ENCODE data around the gene AMBRA1.
"Not testable (repeated sequence)": the region's sequence is repeated elsewhere in the genome, so short reads cannot be mapped to it uniquely, and the experiment has no call there.

AMBRA1 gene

DNA sequence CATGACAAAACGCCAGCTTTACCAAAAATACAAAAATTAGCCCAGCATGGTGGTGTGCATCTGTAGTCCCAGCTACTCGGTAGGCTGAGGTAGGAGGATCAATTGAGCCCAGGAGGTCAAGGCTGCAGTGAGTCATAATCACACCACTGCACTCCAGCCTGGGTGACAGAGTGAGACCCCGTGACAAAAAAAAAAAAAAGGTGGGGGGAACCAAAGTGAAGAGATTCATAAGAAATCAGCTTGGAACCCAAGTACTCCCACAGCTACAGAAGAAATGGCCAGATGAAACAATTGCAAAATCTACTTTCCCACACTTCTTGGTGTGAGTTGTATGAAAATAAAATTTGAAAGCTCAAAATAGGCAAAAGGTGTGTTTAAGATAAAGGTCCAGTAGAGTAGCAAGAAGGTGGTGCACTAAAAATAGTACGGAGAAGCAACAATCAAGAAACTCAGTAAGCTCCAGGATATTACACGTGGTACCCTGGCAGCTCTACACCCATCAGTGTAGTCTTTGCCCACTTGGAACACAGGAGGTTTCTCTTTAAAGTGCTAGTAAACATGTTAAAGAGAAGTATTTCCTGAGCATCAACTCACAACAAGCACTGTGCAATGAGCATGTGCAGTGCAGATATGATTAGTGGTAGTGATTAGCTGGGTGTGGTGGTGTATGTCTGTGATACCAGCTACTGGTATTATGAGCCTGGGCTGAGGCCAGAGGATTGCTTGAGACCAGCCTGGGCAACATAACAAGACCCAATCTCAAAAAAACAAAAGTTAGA is 17.9 kb upstream of the AMBRA1 start:
- DNase-seq: no peak

DNA sequence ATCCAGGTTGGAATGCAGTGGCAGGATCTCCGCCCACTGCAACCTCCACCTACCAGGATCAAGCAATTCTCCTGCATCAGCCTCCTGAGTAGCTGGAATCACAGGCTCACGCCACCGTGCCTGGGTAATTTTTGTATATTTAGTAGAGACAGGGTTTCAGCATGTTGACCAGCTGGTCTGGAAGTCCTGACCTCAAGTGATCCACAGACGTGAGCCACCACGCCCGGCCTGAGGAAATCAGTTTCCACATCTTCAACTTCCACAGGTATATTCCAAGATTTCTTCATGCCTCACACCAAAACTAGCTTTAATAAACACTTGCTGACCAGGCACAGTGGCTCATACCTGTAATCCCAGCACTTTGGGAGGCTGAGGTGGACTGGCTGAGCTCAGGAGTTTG is 15.6 kb upstream of the AMBRA1 start:
- DNase-seq: no peak

DNA sequence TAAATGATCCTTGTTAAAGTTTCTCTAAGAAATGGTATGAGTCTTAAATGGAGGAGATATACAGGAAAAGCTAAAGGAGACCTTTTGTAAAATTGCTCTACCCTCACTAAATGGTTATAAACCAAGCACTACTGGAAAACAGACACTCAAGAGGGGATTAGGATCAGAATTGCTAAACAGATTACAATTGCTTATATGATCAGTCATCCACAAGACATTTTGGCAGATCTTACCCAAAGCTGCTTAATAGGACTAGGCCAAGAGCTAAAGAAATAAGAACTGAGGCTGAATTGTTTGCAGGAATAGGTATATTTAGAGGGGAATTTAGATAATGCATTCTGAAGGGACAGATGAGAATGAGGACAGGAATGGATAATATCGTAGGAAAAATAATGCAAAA is 13.7 kb upstream of the AMBRA1 start:
- DNase-seq: no peak

DNA sequence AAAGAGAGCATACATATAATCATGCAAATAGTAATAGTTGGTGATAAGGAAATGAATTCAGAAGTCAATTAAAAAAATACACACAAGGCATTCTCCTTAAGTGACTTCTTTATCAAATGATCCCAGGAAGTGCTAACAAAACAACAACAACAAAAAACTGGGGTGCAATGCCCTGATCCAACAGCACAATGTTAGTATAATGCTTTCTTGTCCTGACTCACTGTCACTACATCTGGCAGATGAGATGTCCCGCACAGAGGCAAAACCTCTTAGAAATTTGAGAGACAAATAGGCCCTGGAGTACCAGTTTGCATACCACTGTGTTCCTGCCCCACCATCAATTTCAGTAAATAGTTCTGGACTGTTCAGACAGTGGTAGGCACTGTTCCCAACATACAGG is 11.0 kb upstream of the AMBRA1 start:
- no peak for DNase-seq

DNA sequence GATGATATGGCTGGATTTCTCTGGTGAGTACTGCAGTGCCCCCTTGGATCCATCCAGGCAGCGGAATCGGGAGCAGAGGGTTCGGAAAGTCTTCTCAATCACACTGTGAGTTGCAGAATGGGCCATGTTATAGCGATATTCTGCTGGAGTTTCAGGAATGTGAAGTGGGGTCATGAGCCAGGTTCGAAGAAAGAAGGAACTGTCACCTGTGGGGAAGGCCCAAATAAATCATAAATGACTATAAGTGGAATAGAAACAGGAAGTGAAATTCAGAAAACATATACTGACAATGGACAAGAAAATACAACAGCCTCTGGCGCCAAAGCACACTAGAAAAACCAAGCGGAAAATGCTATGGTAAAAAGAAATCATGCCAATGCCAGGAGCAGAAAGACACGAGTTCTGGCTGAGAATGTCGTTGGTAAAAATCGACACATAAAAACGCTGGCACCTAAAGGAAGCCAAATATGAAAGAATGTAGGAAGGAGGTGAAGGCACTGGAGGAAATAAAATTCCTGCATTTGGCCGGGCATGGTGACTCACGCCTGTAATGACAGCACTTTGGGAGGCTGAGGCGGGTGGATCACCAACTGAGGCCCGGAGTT is 10.0 kb upstream of the AMBRA1 start:
- DNase-seq: no peak

DNA sequence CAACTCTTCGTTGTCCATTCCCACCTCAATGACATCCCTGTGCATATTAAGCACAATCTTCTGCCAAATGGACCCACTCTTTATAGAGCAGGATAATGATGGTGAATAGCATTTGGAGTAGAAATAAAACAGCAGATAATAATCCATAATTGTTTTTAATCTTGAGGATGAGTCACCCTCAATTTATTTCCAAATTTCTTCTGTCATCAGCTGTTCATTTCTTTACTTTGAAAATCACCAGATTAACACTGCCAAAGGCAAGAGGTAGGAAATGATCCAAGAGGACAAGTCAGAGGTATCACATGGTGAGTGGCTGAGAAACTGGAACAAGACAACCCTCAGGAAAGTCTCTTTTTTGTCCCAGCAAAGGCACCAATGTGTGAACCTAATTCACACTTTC is 7.3 kb upstream of the AMBRA1 start:
- DNase-seq: no peak

DNA sequence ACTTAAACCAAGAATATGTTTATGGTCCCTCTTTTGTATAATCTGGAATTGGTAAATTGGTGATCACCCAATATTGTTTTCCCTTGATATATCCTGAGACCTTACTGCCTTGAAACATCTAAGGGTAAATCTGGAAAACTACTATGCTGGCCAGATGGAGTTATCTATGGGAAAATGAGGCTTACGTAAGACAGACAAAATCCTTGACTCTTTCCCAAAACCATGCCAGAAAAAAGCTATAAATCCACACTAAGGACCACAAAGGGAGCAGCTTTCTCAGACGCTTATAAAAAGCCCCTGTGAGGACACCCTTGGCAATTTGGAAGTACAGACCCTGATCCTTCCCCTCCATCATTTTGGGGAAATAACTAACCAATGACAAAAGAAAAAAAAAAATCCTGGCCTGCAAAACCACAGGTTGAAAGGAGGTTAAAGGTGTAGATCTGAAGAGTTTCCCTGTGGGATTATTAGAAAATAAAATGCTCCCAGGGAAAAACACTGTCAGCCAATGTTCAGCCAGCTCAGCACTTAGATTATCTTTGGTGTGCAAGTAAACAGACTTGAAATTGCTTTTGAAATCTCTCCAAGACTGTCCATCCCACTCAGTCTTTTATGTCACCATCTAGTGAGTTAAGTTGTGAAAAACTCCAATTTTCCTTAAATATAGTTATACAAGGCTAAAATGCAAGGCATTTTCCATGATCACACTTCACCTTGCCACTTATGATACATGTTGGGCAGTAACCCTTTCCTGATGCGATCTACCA is 6.6 kb upstream of the AMBRA1 start:
- DNase-seq: no peak

DNA sequence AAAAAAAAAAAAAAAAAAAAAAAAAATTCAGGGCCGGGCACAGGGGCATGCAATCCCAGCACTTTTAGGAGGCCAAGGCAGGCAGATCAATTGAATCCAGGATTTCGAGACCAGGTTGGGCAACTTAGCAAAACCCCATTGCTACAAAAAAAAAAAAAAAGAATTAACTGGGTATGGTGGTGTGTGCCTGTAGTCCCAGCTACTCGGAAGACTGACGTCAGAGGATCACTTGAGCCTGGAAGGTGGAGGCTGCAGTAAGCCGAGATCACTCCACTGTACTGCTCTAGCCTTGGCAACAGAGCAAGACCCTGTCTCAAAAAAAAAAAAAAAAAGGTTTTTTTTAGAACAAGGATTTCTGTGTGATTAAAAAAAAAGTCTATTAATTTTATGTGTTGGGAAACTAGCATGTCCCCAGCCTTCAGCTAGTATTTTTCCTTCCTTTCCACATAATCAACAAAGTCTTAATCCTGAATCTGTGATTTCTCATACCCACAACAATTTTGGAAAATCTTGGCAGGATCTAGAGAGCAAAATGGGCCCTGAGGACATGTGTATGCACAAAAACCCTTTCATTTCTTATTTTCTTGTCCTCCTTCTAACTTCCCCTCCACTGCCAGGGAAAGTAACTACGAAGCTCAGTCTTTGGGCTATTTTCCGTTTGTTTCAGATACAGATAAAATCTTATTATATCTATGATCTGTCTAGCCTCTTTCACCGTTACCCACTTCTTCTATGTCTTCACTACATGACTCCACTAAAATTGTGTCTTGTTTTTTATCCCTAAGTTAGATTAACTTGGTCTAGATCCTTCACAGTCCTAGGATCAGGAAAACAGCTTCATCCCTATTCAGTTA is 5.7 kb upstream of the AMBRA1 start:
- DNase-seq: no peak

DNA sequence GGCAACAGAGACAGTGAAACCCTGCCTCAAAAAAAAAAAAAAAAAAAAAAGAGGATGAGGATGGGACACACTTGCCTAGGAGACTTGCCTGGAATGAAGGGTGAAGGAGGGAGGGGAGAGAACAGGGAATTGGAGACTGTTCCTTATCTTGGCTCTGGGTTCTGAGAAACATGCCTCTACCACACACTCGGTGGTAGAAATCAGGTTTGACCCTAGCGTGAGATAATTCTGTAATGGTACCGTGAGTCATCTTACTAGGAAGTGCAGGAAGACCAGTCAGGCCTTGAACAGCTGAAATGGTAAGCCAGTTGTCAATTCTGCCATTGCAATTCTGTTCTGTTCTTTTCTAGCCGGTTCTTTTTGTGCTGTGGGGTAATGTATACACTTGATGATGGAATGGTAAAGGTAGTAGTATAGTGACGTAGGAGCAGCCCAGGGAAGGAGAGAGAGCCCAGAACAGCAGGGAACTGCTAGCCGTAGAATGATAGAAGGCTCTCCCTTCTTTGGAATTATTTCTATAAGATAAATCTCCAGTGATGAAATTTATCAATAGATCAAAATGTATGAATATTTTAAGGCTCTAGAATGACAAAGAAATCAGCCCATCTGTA is 3.9 kb upstream of the AMBRA1 start:
- DNase-seq: no peak

DNA sequence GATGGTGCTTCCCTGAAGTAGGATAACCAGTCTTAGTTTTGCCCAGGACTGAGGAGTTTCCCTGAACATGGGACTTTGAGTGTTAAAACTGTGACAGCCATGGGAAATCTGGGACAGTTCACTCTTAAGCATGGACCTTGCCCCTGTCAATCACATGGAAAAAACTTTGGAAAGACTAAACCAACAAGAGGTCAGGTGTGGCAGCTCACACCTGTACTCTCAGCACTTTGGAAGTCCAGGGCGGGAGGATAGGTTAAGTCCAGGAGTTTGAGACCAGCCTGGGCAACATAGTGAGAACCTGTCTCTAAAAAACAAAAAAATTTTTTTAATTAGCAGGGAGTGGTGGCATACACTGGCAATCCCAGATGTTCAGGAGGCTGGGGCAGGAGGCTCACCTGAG is 3.3 kb upstream of the AMBRA1 start:
- DNase-seq: no peak

DNA sequence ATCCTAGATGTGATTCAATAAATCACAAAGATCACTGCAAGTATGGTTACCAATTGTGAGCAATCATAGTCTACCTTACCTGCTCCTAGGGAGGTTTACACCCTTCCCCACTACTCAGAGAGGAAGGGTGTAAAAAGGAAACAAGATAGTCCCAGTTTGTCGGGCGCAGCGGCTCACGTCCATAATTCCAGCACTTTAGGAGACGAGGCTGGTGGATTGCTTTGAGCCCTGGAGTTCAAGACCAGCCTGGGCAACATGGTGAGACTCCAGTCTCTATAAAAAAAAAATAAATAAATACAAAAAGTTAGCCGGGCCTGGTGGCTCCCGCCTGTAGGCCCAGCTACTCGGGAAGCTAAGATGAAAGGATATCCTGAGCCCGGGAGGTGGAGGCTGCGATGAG is 962 bp upstream of the AMBRA1 start:
- no peak for DNase-seq

DNA sequence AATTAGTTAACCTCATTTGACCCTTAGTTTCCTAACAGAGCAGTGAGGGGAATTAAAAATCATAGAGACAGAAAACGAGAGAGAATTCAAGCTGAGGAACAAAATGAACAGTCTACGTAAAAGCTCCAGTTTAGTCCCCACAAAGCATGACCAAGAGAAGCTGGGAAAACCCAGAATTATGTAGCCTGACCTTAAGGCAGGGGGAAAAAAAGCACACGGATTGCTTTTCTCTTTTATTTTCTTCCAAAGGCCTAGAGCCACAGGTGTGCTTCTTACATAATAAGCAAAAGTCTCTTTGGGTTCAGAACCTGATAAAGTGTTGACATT is 514 bp upstream of the AMBRA1 start:
- DNase-seq: no peak

DNA sequence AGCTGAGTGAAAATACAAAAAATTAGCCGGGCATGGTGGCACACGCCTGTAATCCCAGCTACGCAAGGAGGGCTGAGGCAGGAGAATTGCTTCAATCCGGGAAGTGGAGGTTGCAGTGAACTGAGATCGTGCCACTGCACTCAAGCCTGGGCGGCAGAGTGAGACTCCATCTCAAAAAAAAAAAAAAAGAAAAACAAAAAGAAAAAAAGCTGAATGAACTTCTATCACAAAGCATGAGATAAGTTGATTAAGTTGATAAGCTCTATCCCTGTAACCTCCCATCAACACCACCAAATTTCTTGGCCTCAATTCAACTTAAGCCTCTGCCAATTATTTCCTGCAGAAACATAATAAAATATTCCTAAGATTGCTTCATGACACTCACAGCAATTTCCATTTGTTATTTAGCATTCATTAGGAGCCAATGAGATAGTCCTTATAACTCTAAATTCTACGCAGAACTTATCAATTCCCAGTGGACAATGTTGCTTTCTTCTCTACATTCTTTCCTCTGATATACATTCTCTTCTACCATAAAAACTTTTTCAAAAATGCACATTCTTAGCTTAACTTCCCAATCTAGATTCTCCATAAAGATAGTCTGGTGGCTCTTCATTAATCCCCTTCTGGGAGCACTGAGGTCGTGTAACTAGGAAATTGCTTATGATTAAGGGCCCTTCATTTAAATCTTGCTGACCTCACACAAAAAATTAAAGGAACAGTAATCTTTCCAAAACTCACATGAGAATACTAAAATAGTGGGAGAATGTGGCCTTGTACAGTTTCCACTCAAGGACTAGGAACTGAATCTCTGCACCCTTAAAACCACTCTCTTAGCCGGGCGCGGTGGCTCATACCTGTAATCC is 2.9 kb downstream of the AMBRA1 start:
- no peak for DNase-seq

DNA sequence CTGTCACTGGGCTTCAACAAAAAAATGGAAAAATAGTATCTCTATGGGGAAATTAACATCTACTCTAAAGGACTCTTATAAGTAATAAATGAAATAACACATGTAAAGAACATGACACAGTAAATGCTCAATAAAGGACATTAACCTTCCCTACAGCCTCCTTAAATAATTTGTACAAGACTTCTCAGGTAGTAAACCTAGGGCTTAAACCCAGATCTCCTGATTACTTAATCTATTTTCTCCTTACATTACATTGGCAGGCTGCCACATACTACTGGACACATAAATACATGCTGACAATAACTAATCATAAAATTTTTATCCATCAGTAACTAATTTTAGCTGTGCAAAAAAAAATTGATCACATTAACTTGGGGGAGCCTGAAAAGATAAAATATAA is 4.9 kb downstream of the AMBRA1 start:
- DNase-seq: no peak

DNA sequence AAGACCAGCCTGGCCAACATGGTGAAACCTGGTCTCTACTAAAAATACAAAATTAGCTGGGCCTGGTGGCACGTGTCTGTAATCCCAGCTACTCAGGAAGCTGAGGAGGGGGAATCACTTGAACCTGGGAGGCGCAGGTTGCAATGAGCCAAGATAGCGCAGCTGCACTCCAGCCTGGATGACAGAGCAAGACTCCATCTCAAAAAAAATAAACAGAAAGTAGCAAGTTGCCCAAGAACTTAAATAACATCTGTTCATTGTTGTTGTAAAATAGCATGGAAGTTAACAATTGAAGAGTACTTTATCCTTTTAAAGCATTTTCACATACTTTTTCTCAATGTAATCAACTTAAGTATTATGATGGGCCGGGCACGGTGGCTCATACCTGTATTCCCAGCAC is 5.7 kb downstream of the AMBRA1 start:
- DNase-seq: no peak

DNA sequence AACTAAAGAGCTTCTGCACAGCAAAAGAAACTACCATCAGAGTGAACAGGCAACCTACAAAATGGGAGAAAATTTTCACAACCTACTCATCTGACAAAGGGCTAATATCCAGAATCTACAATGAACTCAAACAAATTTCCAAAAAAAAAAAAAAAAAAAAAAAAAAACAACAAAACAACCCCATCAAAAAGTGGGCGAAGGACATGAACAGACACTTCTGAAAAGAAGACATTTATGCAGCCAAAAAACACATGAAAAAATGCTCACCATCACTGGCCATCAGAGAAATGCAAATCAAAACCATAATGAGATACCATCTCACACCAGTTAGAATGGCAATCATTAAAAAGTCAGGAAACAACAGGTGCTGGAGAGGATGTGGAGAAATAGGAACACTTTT is 10.3 kb downstream of the AMBRA1 start:
- not testable (repeated sequence) for DNase-seq

DNA sequence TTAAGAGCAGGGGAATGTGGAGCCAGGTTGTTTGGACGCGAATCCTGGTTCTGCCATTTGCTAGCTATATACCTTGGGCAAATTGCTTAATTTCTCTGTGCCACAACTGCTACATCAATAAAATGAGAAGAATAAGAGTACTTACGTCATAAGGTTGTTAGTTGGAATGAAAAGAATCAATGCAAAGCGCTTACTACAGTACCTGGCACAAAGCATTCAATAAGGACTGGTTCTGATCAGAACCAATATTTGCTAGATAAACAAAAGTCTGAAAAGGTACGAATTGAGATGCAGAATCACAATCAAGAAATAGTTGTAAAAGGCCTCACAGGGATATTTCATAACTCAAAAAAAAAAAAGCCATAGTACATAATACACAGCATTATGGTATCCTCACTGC is 11.2 kb downstream of the AMBRA1 start:
- DNase-seq: no peak

DNA sequence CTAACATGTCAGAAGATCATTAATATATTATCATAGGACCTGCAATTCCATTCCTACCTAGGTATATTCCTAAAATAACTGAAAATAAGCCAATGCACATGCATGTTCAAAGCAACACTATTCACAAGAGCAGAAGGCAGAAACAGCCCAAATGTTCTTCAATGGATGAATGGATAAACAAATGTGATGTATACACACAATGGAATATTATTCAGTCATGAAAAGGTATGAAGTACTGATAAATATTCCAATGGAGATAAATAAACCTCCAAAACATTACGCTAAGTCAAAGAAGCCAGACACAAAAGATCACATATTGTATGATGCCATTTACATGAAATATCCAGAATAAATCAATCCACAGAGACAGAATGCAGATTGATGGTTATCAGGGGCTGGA is 16.8 kb downstream of the AMBRA1 start:
- DNase-seq: no peak

DNA sequence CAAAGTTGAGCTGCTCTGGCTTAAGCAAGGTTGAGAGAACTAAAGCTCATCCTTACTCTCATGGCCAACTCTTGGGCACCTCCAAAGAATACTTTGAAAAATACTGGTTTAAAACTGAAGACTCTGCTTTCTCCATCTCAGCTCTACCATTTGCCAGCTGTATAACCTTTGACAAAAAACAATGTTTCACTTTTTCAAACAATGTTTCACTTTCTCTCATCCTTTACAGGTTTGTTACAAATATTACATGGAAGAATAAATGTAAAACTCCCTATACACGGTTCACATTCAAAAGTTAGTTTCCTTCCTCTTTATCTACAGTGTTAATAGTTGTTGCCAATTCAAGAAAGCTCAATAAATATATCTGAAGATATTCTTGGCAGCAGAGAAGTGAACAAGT is 19.2 kb downstream of the AMBRA1 start:
- DNase-seq: no peak

DNA sequence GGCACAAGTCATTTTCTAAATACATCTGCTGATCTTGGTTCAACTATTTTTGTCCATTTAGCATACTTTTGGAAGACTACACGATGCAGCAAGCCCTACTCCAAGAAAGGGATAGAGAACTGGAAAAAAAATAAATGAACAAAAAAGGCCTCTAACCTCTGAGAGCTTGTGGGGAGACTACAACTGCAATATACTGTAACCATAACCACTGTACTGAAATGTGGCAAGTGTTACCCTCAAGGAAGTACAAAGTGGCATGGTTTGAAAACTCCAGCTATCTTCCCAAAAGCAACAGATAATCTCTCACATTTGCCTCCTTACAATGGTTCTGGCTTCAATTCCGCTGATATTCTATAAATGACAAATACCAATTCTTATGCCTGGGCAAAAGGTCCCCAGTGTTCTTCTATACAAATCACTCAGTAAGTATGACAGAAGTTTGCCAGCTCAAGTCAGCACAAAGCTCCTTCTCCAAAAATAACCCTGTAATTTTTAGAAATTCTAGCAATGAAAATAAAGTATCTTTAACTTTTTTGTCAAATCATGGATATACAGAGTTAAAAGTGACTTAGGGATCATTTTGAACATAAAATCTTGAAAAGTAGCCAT is 22.9 kb downstream of the AMBRA1 start:
- DNase-seq: no peak

DNA sequence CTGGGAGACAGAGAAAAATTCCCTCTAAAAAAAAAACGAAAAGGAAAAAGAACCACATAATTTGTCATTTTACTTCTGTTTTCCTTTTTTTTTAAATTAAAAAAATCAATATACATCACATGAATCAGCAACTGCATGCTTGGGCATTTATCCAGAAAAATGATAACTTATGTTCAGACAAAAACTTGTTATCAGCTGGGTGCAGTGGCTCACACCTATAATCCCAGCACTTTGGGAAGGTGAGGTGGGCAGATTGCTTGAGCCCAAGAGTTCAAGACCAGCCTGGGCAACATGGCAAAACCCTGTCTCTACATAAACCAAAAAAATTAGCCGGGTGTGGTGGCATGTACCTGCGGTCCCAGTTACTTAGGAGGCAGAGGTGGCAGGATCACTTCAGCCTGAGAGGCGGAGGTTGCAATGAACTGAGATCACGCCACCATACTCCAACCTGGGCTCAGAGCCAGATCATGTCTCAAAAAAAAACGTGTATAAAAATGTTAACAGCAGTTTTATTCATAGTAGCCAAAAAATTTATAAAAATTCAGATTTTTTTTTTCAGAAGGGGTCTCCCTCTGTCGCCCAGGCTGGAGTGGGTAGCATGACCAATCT is 28.5 kb downstream of the AMBRA1 start:
- DNase-seq: no peak

All from activated CD4-positive, CD25-positive, alpha-beta regulatory T cell (primary cell).